ACHN (cell line): ENCODE data around the gene MTHFSD.

Source experiments
- DNase-seq: peaks from one replicate; pipeline ENCODE4 v3.0.0-alpha.2; 2015
- in situ Hi-C: cut with HindIII; loops from 2 replicates; pipeline ENCODE4 v1.10.0; 2017; ENCODE audit warnings: low sequenced_read_pairs, low pct_ligation_motif_present, low pct_unique_long_range_greater_than_20kb

The MTHFSD gene

GRCh38 chr16:86520317-86521210, 34.5 kb downstream of the MTHFSD start:
- DNase-seq, result no peak
- in situ Hi-C loops, result no loop called here

- in situ Hi-C loops, result no loop called here
These were observed 35.3 kb downstream of the MTHFSD start for GRCh38 chr16:86519649-86520316.

GRCh38 chr16:86519007-86519648, 35.9 kb downstream of the MTHFSD start:
- in situ Hi-C loops, result no loop called here
- DNase-seq, result no peak

More at GRCh38 chr16:86519649-86520316, 35.3 kb downstream of the MTHFSD start:
- DNase-seq, result peak; percentile 60

- peak; percentile 53 for DNase-seq
- in situ Hi-C loops, result no loop called here
These were observed 37.3 kb downstream of the MTHFSD start for GRCh38 chr16:86517652-86518258.

- in situ Hi-C loops, result no loop called here
These were observed 38.0 kb downstream of the MTHFSD start for GRCh38 chr16:86517033-86517432.

GRCh38 chr16:86516623-86517003, 38.4 kb downstream of the MTHFSD start:
- DNase-seq, result no peak
- in situ Hi-C loops, result no loop called here

More at GRCh38 chr16:86517033-86517432, 38.0 kb downstream of the MTHFSD start:
- DNase-seq, result no peak

GRCh38 chr16:86515777-86516622, 39.0 kb downstream of the MTHFSD start:
- in situ Hi-C loops, result no loop called here
- no peak for DNase-seq

- in situ Hi-C loops, result no loop called here
- no peak for DNase-seq
These were observed 39.6 kb downstream of the MTHFSD start for GRCh38 chr16:86515413-86515776.

- DNase-seq, result no peak
- in situ Hi-C loops, result no loop called here
These were observed 40.3 kb downstream of the MTHFSD start for GRCh38 chr16:86514481-86515376.

- no peak for DNase-seq
- in situ Hi-C loops, result no loop called here
These were observed 41.4 kb downstream of the MTHFSD start for GRCh38 chr16:86513471-86514277.

- in situ Hi-C loops, result no loop called here
- DNase-seq, result no peak
These were observed 42.1 kb downstream of the MTHFSD start for GRCh38 chr16:86512860-86513470.

- no peak for DNase-seq
- in situ Hi-C loops, result no loop called here
These were observed 42.7 kb downstream of the MTHFSD start for GRCh38 chr16:86512301-86512859.

GRCh38 chr16:86511317-86512161, 43.5 kb downstream of the MTHFSD start:
- DNase-seq, result no peak
- in situ Hi-C loops, result no loop called here

GRCh38 chr16:86510465-86511261, 44.4 kb downstream of the MTHFSD start, which contains the start of gene FOXF1:
TSS of gene FOXF1 (plus strand) at chr16:86510527. CDS start at chr16:86510570, 43 bp downstream.
- in situ Hi-C loops, result no loop called here

More at GRCh38 chr16:86510465-86511261, 44.4 kb downstream of the MTHFSD start, which contains the start of gene FOXF1:
- DNase-seq, result no peak
